ENCODE data around the gene PIK3R3.

DNA sequence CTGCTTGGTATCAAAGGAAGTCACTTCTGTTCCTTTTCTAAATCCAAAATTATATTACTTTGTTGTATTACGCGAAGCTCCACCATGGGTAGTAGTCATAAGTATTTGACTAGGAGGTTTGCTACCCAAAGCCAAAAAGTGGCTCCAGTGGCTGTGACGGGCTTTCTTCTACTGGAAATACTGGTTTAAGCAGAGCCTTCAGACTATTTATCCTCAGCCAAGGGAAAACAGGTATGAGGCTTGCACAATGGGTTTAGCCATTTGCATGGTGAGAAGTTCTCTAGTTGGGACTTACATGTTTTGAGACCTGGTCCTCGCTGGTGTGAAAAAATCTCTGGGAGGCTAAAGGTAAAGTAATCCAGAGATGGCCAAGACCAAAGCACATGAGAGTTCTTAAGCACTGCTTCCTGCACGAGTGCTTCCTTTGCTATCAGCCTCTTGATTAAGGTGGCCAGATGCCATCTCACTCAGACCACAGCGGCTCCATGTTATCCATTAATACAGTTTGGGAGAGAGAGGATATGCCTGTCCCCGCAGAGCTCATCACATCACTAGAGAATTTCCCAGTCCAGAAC is 121.2 kb downstream of the PIK3R3 start:
- TF ChIP-seq TAF1 (IDR thresholded peaks at IDR 0.05; ENCODE audit: borderline replicate concordance, low read depth, low read length), result no peak
- TF ChIP-seq POLR2A (IDR thresholded peaks at IDR 0.05; ENCODE audit: low read depth, low read length), result no peak
- TF ChIP-seq POLR2AphosphoS5 (IDR thresholded peaks at IDR 0.05; ENCODE audit: low read depth, low read length), result no peak

Measured in GM12892 (cell line).